Stimulated activated CD8-positive, alpha-beta memory T cell treated with anti-CD3 and anti-CD28 coated beads, Interleukin-12 subunit alpha, Interleukin-12 subunit beta, amount 100 ng/mL, for 4 hours (primary cell): Measurements from ENCODE around the gene ABTB1.
"Not testable (repeated sequence)": the region's sequence is repeated elsewhere in the genome, so short reads cannot be mapped to it uniquely, and the experiment has no call there.

Experiments used
- DNase-seq: peaks from one replicate; pipeline ENCODE4 v3.0.0-alpha.2; 2020; ENCODE audit warnings: low read depth

Gene ABTB1

GRCh38 chr3:127650236-127650635 is 22.5 kb upstream of the ABTB1 start:
- DNase-seq, result no peak

GRCh38 chr3:127651516-127652172 is 21.1 kb upstream of the ABTB1 start:
- no peak for DNase-seq

GRCh38 chr3:127652246-127652995 is 20.3 kb upstream of the ABTB1 start:
- DNase-seq, result no peak

GRCh38 chr3:127654374-127654773 is 18.4 kb upstream of the ABTB1 start:
- DNase-seq, result no peak

- DNase-seq, result not testable (repeated sequence)
Measured at GRCh38 chr3:127654993-127655392, 17.8 kb upstream of the ABTB1 start.

- no peak for DNase-seq
Measured at GRCh38 chr3:127655641-127656040, 17.1 kb upstream of the ABTB1 start.

DNA sequence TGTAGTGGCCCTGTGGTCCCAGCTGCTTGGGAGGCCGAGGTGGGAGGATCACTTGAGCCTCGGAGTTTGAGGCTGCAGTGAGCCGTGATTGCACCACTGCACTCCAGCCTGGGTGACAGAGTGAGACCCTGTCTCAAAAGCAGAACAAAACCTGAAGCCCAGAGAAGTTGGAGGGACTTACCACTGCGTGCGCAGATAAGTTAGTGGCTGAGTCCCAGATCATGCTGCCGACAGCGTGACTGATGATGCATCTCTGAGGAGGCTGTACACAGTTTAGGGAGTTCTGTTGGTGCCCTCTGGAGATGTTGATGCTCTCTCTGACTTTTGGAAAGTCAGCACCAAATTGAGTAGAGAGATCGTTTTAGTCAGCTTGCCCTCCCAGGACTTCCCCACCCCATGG is 15.8 kb upstream of the ABTB1 start:
- DNase-seq, result no peak

GRCh38 chr3:127658234-127658633 is 14.5 kb upstream of the ABTB1 start:
- no peak for DNase-seq

GRCh38 chr3:127660621-127661251 is 12.0 kb upstream of the ABTB1 start:
- DNase-seq, result no peak

- DNase-seq, result no peak
Measured at GRCh38 chr3:127661600-127661999, 11.2 kb upstream of the ABTB1 start.

DNA sequence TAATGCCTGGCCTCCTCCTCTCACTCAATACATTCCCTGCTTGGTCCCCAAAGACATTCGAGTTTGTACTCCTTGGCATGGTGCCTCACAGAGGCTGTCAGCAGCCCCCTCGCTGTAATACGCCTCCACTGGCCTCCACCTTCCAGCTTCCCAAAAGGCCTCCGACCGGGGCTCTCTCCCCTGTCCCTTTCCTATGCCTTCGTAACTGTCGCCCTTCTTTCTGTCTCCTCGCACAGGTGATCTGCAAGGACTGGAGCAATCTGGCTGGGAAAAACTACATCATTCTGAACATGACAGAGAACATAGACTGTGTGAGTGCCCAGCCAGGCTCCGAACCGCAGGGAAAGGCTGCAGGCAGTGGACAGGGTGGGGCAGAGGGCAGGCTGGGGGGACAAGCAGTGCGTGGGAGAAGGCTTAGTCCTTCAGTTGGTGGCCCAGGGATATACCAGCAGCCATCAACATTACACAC is 10.7 kb upstream of the ABTB1 start:
- no peak for DNase-seq

- DNase-seq, result no peak
Measured at GRCh38 chr3:127663151-127663550, 9.6 kb upstream of the ABTB1 start.

DNA sequence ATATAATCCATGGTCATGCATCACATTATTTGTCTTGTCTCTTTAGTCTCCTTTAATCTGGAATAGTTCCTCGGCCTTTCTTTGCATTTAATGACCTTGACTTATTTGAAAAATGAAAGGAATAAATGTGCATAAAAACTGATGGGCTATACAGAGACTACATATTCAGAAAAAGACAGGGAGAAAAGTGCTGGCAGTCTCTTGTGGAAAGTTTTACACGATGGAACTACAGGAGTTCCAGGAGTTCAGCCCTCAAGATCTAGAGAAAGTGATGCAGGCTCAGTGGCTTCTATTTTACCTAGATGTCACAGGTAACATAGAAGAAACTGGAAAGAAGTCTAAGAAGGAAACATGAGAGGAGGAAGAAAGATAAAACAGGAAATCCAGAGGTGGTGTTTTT is 7.6 kb upstream of the ABTB1 start:
- no peak for DNase-seq

DNA sequence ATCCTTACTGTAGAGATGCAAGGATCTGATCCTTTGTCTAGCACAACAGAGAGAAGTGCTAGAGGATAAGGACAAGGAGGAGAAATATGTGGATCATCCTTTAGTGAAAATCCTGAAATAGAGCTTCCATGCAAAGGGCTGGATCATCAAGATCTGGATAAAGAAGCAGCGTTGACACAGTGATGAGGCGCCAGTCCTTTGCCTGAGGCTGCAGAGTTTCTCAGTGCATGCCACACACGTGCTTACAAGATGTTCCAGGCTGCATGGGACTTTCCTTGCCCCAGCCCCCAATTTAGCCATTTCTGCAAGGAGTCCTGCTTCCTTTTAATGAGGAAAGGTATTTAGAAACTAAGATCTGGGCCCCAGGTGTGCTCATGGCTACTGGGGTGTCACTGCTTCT is 7.2 kb upstream of the ABTB1 start:
- no peak for DNase-seq

DNA sequence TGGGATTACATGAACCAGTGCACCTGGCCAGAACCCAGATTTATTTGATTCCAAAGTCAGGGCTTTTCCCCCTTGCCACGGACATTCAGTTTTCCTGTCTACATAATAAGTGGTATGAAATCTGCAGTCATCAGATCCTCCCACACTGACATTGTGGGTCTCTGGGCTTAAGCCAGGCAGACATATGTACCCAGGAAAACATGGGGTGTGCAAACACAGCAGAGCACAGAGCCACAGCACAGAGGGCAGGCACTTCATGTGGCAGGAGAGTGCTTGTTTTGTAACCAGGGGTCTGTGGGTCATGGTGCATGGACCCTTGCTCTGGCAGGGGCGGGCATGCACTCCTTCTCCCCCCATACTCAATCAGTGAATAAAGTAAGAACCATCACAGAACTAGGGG is 6.1 kb upstream of the ABTB1 start:
- DNase-seq, result no peak

GRCh38 chr3:127667119-127667681 is 5.6 kb upstream of the ABTB1 start:
- DNase-seq, result no peak

- DNase-seq, result no peak
Measured at GRCh38 chr3:127668906-127669305, 3.8 kb upstream of the ABTB1 start.

DNA sequence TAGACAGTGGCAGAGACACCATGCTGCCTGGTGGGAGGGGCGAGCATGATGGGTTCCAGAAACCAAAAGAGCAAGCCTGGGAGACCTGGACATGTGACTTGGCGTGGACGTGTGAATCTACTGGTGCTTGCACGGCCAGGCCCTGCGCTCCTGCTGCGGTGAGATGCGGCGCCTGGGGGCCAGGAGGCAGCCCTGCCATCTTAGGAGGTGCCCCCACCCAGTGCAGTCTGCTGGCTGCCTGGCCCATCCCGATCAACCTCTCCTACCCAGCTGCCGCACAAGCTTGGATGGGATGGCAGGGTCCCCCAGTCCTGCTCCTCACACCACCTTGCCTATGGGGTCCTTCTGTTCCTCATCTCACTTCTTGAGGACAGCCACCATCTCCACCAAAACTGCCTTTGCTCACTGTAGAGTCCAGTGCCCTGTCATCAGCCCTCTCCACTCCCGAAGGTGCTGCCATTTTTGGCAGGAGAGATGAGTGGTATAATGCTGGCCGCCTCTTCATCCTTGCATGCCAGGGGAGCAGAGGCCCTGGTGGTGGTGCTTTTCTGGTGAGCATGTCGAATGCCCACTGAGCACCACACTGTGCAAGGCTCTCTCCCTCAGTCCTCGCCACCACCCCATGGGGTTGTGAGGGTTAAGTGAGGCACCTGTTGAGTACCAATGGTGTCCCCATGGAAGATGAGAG is 3.1 kb upstream of the ABTB1 start:
- DNase-seq, result no peak

GRCh38 chr3:127670229-127670559 is 2.6 kb upstream of the ABTB1 start:
- no peak for DNase-seq

GRCh38 chr3:127670761-127671522 is 1.8 kb upstream of the ABTB1 start:
- no peak for DNase-seq

GRCh38 chr3:127671523-127672428 is 976 bp upstream of the ABTB1 start:
- DNase-seq, result no peak
